H9 (cell line): ENCODE data around the gene GRID2IP. TPM values are rescaled to one million over a fixed set of nuclear protein-coding genes. Genes with fewer than 3 reads are reported as not detected.

ENCODE experiments used
- DNase-seq: peaks from one replicate; pipeline ENCODE4 v3.0.0-alpha.2; 2017
- H2AFZ ChIP-seq: one replicate; pipeline ENCODE4 v1.6.1; 2013; ENCODE audit warnings: mild to moderate bottlenecking, low read length, control low read depth, moderate library complexity
- H2AK5ac ChIP-seq: 2 replicates; pipeline ENCODE4 v1.6.1; 2013; ENCODE audit warnings: low read length, control low read depth, mixed read lengths; ENCODE audit not compliant: insufficient read length
- H2BK120ac ChIP-seq: one replicate; pipeline ENCODE4 v1.6.1; 2013; ENCODE audit warnings: low read depth, mild to moderate bottlenecking, low read length, control low read depth, inconsistent platforms; ENCODE audit not compliant: poor library complexity, severe bottlenecking
- H2BK12ac ChIP-seq: 2 replicates; pipeline ENCODE4 v1.6.1; 2013; ENCODE audit warnings: low read length, control low read depth, mixed read lengths, low read depth; ENCODE audit not compliant: insufficient read length
- H2BK15ac ChIP-seq: 2 replicates; pipeline ENCODE4 v1.6.1; 2013; ENCODE audit warnings: low read depth, low read length, control low read depth
- H2BK20ac ChIP-seq: one replicate; pipeline ENCODE4 v1.6.1; 2013; ENCODE audit warnings: low read depth, mild to moderate bottlenecking, low read length, control low read depth, inconsistent platforms; ENCODE audit not compliant: poor library complexity, severe bottlenecking
- H2BK5ac ChIP-seq: 2 replicates; pipeline ENCODE4 v1.6.1; 2013; ENCODE audit warnings: low read length, control low read depth, mixed read lengths; ENCODE audit not compliant: insufficient read length
- H3K14ac ChIP-seq: 2 replicates; pipeline ENCODE4 v1.6.1; 2013; ENCODE audit warnings: low read length, control low read depth; ENCODE audit not compliant: insufficient read depth
- H3K18ac ChIP-seq: 2 replicates; pipeline ENCODE4 v1.6.1; 2013; ENCODE audit warnings: low read depth, mild to moderate bottlenecking, mixed read lengths, low read length, control low read depth; ENCODE audit not compliant: insufficient read length
- H3K23ac ChIP-seq: 2 replicates; pipeline ENCODE4 v1.6.1; 2013; ENCODE audit warnings: low read length, control low read depth, mixed read lengths, low read depth; ENCODE audit not compliant: insufficient read length
- H3K23me2 ChIP-seq: 2 replicates; pipeline ENCODE4 v1.6.1; 2013; ENCODE audit warnings: low read depth, mild to moderate bottlenecking, mixed read lengths, low read length, control low read depth; ENCODE audit not compliant: insufficient read length, poor library complexity, severe bottlenecking
- H3K27ac ChIP-seq: 2 replicates; pipeline ENCODE4 v1.5.1; 2013; ENCODE audit warnings: low read length, control low read depth, mixed read lengths, low read depth; ENCODE audit not compliant: insufficient read length
- H3K27me3 ChIP-seq: 2 replicates; pipeline ENCODE4 v1.6.1; 2013; ENCODE audit warnings: low read length, control low read depth, inconsistent platforms; ENCODE audit not compliant: insufficient read depth
- H3K4ac ChIP-seq: 2 replicates; pipeline ENCODE4 v1.6.1; 2013; ENCODE audit warnings: low read depth, mild to moderate bottlenecking, control low read depth, inconsistent platforms, low read length, moderate library complexity
- H3K4me1 ChIP-seq: 2 replicates; pipeline ENCODE4 v1.6.1; 2013; ENCODE audit warnings: low read length, control low read depth, inconsistent platforms; ENCODE audit not compliant: insufficient read depth
- H3K4me2 ChIP-seq: 2 replicates; pipeline ENCODE4 v1.6.1; 2013; ENCODE audit warnings: low read length, control low read depth, mixed read lengths; ENCODE audit not compliant: insufficient read length, insufficient read depth
- H3K56ac ChIP-seq: 2 replicates; pipeline ENCODE4 v1.6.1; 2013; ENCODE audit warnings: low read depth, mild to moderate bottlenecking, mixed read lengths, low read length, control low read depth; ENCODE audit not compliant: insufficient read length
- H3K79me1 ChIP-seq: 2 replicates; pipeline ENCODE4 v1.6.1; 2013; ENCODE audit warnings: low read depth, mild to moderate bottlenecking, moderate library complexity, low read length, control low read depth, inconsistent platforms; ENCODE audit not compliant: insufficient read depth, poor library complexity, severe bottlenecking
- H3K79me2 ChIP-seq: 2 replicates; pipeline ENCODE4 v1.6.1; 2013; ENCODE audit warnings: low read length, control low read depth, inconsistent platforms; ENCODE audit not compliant: insufficient read depth
- H3K9ac ChIP-seq: 2 replicates; pipeline ENCODE4 v1.6.1; 2013; ENCODE audit warnings: low read length, control low read depth, mixed read lengths; ENCODE audit not compliant: insufficient read length; ENCODE audit errors: extremely low read depth
- H3K9me3 ChIP-seq: one replicate; pipeline ENCODE4 v1.6.1; 2013; ENCODE audit warnings: low read depth, low read length, inconsistent platforms; ENCODE audit not compliant: control insufficient read depth
- H3T11ph ChIP-seq: one replicate; pipeline ENCODE4 v1.6.1; 2013; ENCODE audit warnings: mild to moderate bottlenecking, low read length, control low read depth, inconsistent platforms
- H4K20me1 ChIP-seq: one replicate; pipeline ENCODE4 v1.6.1; 2013; ENCODE audit not compliant: control insufficient read depth, insufficient read length, insufficient read depth
- H4K5ac ChIP-seq: 2 replicates; pipeline ENCODE4 v1.6.1; 2013; ENCODE audit warnings: low read depth, mild to moderate bottlenecking, mixed read lengths, low read length, control low read depth; ENCODE audit not compliant: insufficient read length
- H4K8ac ChIP-seq: replicated peaks from 2 replicates; pipeline ENCODE4 v1.6.1; 2013; ENCODE audit warnings: low read length, control low read depth, mixed read lengths, low read depth; ENCODE audit not compliant: insufficient read length
- H4K91ac ChIP-seq: 2 replicates; pipeline ENCODE4 v1.6.1; 2013; ENCODE audit warnings: low read depth, mild to moderate bottlenecking, moderate library complexity, mixed read lengths, low read length, control low read depth; ENCODE audit not compliant: insufficient read length
- H3K27ac Mint-ChIP-seq, 3 experiments: 2 replicates in 2 of 3; 3 replicates in 1 of 3; pipeline ENCODE4 v1.8.0; 2020 to 2021; ENCODE audit warnings: mixed read lengths in 3 of 3, mild to moderate bottlenecking in 1 of 3, moderate library complexity in 1 of 3
- H3K27me3 Mint-ChIP-seq: 2 replicates; pipeline ENCODE4 v1.8.0; 2021; ENCODE audit warnings: low read depth, mild to moderate bottlenecking, moderate library complexity, mixed read lengths
- H3K36me3 Mint-ChIP-seq, 3 experiments: 2 replicates in 2 of 3; 3 replicates in 1 of 3; pipeline ENCODE4 v1.8.0; 2020 to 2021; ENCODE audit warnings: low read depth in 3 of 3, mixed read lengths in 3 of 3; ENCODE audit not compliant: insufficient read depth in 1 of 3
- H3K4me1 Mint-ChIP-seq, 2 experiments: 2 replicates each; pipeline ENCODE4 v1.8.0; 2020; ENCODE audit warnings: mixed read lengths in 2 of 2
- H3K4me3 Mint-ChIP-seq, 2 experiments: 2 replicates in 1 of 2; 3 replicates in 1 of 2; pipeline ENCODE4 v1.8.0; 2020 to 2021; ENCODE audit warnings: mild to moderate bottlenecking in 2 of 2, mixed read lengths in 2 of 2, moderate library complexity in 1 of 2
- H3K9me3 Mint-ChIP-seq, 2 experiments: 2 replicates in 1 of 2; 3 replicates in 1 of 2; pipeline ENCODE4 v1.8.0; 2020; ENCODE audit warnings: mild to moderate bottlenecking in 2 of 2, mixed read lengths in 2 of 2, moderate library complexity in 1 of 2
- WGBS: extraction: QIAGEN DNeasy Blood & Tissue Kit; methylation state at CpG from one replicate; pipeline ENCODE4 v1.1.7; 2013; ENCODE audit warnings: missing lambda C conversion rate, low lambda C conversion rate, mixed read lengths; ENCODE audit not compliant: insufficient read length; ENCODE audit errors: extremely low coverage; 5-methylcytosine and 5-hydroxymethylcytosine counted together
- total RNA-seq: library from RNA; stranded (reverse); gene quantifications from 2 replicates; pipeline ENCODE4 v1.2.1, GENCODE V29; 2021
- TF ChIP-seq, protein P1 (sequence below): fragments of 200-600 bp; sonication (generic); conservative IDR thresholded peaks from 3 replicates; pipeline ENCODE4 v1.8.0; 2021; ENCODE audit warnings: antibody characterized with exemption, mild to moderate bottlenecking

GRID2IP gene
- total RNA-seq, 1 experiment from 2014 or later = 1.7 TPM

DNA sequence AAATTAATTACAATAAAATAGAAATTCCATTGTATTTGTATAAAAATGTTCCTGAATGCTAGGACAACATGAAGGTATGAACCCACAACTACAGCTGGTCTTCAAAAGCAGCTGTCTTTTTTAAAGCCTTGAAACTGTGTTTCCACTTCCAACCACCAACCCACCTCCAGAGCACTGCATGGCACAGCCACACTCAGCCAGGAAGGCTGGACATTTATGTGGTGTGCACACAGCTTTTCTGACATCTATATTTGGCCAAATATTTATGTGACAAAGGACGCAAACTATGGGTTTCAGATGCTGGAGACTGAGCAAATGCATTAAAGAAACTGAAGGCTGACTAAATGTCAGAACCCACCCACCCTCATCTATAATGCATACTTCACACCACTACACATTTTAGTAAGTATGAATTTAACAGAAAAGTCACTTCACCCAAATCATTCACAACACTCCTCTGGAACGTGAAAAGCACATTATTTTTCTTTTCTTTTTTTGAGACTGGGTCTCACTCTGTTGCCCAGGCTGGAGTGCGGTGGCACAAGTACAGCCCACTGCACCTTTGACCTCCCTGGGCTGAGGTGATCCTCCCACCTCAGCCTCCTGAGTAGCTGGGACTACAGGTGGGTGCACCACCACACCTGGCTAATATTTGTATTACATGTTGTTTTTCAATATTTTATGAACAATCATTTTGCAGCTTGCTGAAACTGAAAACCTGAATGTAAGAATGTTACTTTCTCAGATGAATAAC lies 75.7 kb downstream of the GRID2IP start:
- H3K4me3 Mint-ChIP-seq = no peak overlapping the region
- H3K79me1 ChIP-seq = peaks cover 11% of the 10 kb centered on the region
- H3K79me2 ChIP-seq = peaks cover 17% of the 10 kb centered on the region; the same call in 1 of the 2 replicates
- H3K4me2 ChIP-seq = no peak overlapping the region
- no peak overlapping the region for H2BK15ac ChIP-seq
- no peaks in the 10 kb centered on the region for H3K27me3 ChIP-seq
- H3K56ac ChIP-seq = no peak overlapping the region
- H3K27me3 Mint-ChIP-seq = no peaks in the 10 kb centered on the region
- no peak overlapping the region; a peak in 1 of 7 replicates for H3K27ac Mint-ChIP-seq
- H4K20me1 ChIP-seq = no peaks in the 10 kb centered on the region
- H3K27ac ChIP-seq = no peak overlapping the region
- no peak for DNase-seq
- H2AK5ac ChIP-seq = no peak overlapping the region
- H3K36me3 Mint-ChIP-seq = peaks cover 9 to 40% (median 28%) of the 10 kb centered on the region in 3 experiments
- no peak overlapping the region for H3K14ac ChIP-seq
- no peaks in the 10 kb centered on the region for H3K9me3 ChIP-seq
- peaks cover 10 to 16% of the 10 kb centered on the region in 2 experiments; a peak in 3 of 4 replicates for H3K4me1 Mint-ChIP-seq
- no peak overlapping the region for H3T11ph ChIP-seq
- no peak overlapping the region for H3K23ac ChIP-seq
- no peaks in the 10 kb centered on the region for H3K9me3 Mint-ChIP-seq
- no peak overlapping the region for H3K18ac ChIP-seq
- no peak overlapping the region for H2AFZ ChIP-seq
- no peak overlapping the region for H4K5ac ChIP-seq
- TF ChIP-seq, protein P1, sequence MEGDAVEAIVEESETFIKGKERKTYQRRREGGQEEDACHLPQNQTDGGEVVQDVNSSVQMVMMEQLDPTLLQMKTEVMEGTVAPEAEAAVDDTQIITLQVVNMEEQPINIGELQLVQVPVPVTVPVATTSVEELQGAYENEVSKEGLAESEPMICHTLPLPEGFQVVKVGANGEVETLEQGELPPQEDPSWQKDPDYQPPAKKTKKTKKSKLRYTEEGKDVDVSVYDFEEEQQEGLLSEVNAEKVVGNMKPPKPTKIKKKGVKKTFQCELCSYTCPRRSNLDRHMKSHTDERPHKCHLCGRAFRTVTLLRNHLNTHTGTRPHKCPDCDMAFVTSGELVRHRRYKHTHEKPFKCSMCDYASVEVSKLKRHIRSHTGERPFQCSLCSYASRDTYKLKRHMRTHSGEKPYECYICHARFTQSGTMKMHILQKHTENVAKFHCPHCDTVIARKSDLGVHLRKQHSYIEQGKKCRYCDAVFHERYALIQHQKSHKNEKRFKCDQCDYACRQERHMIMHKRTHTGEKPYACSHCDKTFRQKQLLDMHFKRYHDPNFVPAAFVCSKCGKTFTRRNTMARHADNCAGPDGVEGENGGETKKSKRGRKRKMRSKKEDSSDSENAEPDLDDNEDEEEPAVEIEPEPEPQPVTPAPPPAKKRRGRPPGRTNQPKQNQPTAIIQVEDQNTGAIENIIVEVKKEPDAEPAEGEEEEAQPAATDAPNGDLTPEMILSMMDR = no peak
- no peak overlapping the region for H3K4ac ChIP-seq
- H3K4me1 ChIP-seq = no peaks in the 10 kb centered on the region; the same call in 1 of the 2 replicates
- H2BK120ac ChIP-seq = no peak overlapping the region
- no peak overlapping the region for H3K9ac ChIP-seq
- no peak overlapping the region for H2BK5ac ChIP-seq
- H2BK20ac ChIP-seq = no peak overlapping the region
- no peak overlapping the region for H2BK12ac ChIP-seq
- no CpG with 5 or more reads among the region's 3 CpGs for WGBS
- H4K91ac ChIP-seq = no peak overlapping the region
- no peak overlapping the region for H4K8ac ChIP-seq
- H3K23me2 ChIP-seq = no peaks in the 10 kb centered on the region
